ENCODE data around the gene OR4E2. TPM values are rescaled to one million over a fixed set of nuclear protein-coding genes. Genes with fewer than 3 reads are reported as not detected.

OR4E2 gene
- total RNA-seq, 4 donors from 2014 or later = not detected

DNA sequence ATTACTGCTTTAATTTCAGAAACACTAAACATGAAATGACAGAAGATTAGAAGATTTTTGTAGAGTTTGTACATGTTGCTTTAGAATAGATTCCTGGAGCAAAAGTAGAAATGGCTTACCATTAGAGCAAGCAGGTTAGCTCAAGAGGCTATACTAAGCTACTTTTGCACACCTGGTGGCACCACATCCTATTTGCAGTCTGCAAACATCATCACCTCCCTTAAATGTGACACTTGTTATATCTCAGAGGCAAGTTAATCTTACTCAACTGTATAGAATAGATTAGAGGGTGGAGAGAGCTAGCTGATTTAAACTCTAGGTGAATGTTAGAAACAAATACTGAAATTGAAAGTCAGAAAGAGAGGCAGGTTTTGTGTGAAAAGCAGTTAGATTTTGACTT, 50.7 kb downstream of the OR4E2 start:
- no peak for TF ChIP-seq POLR2A (IDR thresholded peaks at IDR 0.05)
- TF ChIP-seq, protein P1, sequence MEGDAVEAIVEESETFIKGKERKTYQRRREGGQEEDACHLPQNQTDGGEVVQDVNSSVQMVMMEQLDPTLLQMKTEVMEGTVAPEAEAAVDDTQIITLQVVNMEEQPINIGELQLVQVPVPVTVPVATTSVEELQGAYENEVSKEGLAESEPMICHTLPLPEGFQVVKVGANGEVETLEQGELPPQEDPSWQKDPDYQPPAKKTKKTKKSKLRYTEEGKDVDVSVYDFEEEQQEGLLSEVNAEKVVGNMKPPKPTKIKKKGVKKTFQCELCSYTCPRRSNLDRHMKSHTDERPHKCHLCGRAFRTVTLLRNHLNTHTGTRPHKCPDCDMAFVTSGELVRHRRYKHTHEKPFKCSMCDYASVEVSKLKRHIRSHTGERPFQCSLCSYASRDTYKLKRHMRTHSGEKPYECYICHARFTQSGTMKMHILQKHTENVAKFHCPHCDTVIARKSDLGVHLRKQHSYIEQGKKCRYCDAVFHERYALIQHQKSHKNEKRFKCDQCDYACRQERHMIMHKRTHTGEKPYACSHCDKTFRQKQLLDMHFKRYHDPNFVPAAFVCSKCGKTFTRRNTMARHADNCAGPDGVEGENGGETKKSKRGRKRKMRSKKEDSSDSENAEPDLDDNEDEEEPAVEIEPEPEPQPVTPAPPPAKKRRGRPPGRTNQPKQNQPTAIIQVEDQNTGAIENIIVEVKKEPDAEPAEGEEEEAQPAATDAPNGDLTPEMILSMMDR (IDR thresholded peaks at IDR 0.05) = no peak
- TF ChIP-seq EP300 (IDR thresholded peaks at IDR 0.05) = no peak
- H3K27ac ChIP-seq = no peak overlapping the region
- no peak for DNase-seq (ENCODE audit: low spot score in 2 of 2)
- H3K9me3 ChIP-seq = peaks cover 0 to 18% (median 0%) of the 10 kb centered on the region in 4 donors
- H3K4me1 ChIP-seq = no peaks in the 10 kb centered on the region
- no peaks in the 10 kb centered on the region for H3K36me3 ChIP-seq
- no peaks in the 10 kb centered on the region for H3K27me3 ChIP-seq
- no peak overlapping the region for H3K4me3 ChIP-seq

DNA sequence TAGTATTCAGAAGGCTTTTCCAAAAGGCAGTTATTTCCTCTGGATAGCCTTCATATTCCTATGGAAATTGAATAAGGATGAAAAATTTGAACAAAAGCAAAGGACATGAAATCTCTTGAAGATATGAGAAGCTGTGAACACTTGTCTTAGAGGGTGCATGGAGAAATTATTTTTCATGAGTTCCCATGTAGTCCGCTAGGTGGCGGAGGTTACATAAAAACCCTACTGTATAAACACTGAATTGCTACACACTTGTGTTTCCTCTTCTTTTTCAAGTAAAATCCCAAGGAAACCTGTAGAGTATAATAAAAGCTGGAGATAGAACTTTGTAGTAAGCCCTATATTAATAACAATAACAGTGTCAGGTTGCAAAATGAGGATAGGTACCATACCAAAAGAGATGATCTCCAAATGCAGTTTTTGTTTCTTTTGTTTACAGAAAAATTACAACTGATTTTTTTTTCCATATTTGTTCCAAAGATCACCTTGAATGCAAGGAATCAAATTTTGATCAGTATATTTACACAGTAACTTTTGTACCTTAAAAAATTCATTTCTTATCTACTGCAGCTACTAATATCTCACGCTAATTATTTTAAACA, 57.8 kb downstream of the OR4E2 start:
- peaks cover 0 to 11% (median 0%) of the 10 kb centered on the region in 4 donors for H3K9me3 ChIP-seq
- 29 to 32% methylated on average over 3 of the region's 3 CpGs for WGBS, 2 donors
- peak in 1 of 2 donors; percentile 8 for DNase-seq (ENCODE audit: low spot score in 2 of 2)
- no peaks in the 10 kb centered on the region for H3K36me3 ChIP-seq
- no peaks in the 10 kb centered on the region for H3K27me3 ChIP-seq
- TF ChIP-seq, protein P1 (IDR thresholded peaks at IDR 0.05) = peak; percentile 37 to 67 (median 55)
- no peak for TF ChIP-seq POLR2A (IDR thresholded peaks at IDR 0.05)
- H3K27ac ChIP-seq = no peak overlapping the region
- H3K4me3 ChIP-seq = no peak overlapping the region
- no peaks in the 10 kb centered on the region for H3K4me1 ChIP-seq

DNA sequence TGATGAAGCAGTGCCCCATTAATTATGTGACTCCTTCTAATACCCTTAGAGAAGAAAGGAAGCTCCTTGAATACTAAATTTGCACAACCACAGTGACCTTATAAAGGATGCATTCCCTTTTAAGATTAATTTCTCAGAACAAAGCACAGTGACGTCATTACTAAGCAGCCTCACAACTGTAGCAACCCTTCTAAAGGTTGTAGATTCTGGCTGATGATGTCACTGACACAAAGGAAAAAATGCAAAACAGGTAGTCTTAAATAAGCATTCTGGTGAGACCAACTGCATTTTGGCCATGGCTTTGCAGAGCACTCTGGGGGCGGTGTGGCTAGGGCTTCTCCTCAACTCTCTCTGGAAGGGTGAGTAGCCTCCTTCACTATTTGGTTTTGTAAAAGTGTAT, 58.4 kb downstream of the OR4E2 start:
- peaks cover 0 to 5% (median 0%) of the 10 kb centered on the region in 4 donors for H3K9me3 ChIP-seq
- H3K27me3 ChIP-seq = no peaks in the 10 kb centered on the region
- WGBS, 2 donors = 62 to 73% methylated on average over 2 of the region's 2 CpGs
- TF ChIP-seq, protein P1 (IDR thresholded peaks at IDR 0.05) = no peak
- TF ChIP-seq EP300 (IDR thresholded peaks at IDR 0.05) (no peak), POLR2A (IDR thresholded peaks at IDR 0.05) (no peak)
- H3K4me1 ChIP-seq = no peaks in the 10 kb centered on the region
- no peak for DNase-seq (ENCODE audit: low spot score in 2 of 2)
- H3K4me3 ChIP-seq = no peak overlapping the region
- H3K36me3 ChIP-seq = no peaks in the 10 kb centered on the region
- no peak overlapping the region for H3K27ac ChIP-seq

DNA sequence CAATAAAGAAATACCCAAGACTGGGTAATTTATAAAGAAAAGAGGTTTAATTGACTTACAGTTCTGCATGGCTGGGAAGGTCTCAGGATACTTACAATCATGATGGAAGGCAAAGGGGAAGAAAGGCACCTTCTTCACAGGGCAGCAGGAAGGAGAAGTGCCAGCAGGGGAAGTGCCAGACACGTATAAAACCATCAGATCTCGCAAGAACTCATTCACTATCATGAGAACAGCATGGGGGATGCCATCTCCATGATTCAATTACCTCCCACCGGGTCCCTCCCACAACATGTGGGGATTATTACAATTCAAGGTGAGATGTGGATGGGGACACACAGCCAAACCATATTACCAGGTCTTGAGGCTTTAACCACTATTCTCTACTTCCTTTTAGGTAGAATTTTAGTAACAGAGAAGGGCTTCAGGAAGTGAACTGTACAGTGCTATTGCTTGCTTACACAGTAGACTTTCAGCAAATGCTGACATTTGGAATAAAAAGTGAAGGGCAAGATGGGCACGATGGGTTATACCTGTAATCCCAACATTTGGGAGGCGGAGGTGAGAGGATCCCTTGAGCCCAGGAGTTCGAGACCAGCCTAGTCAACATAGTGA, 60.8 kb downstream of the OR4E2 start:
- no peaks in the 10 kb centered on the region for H3K9me3 ChIP-seq
- H3K4me3 ChIP-seq = no peak overlapping the region
- H3K27me3 ChIP-seq = no peaks in the 10 kb centered on the region
- H3K4me1 ChIP-seq = no peaks in the 10 kb centered on the region
- H3K27ac ChIP-seq = no peak overlapping the region
- TF ChIP-seq POLR2A (IDR thresholded peaks at IDR 0.05) (no peak), EP300 (IDR thresholded peaks at IDR 0.05) (no peak)
- TF ChIP-seq, protein P1 (IDR thresholded peaks at IDR 0.05) = no peak
- WGBS, 2 donors = 70 to 81% methylated on average over 6 of the region's 6 CpGs
- no peaks in the 10 kb centered on the region for H3K36me3 ChIP-seq
- no peak for DNase-seq (ENCODE audit: low spot score in 2 of 2)

Small RNAs within 50 kb of the gene (small RNA-seq; reads per million reads assigned to genes)
- not detected for gene AC243972.3

Other genes with a start within 250 kb of the OR4E2 start
- gene CHD8, start 197.7 kb upstream of the OR4E2 start, total RNA-seq = 10 to 100 TPM; 45.9 to 68.2 (median 65.6) TPM
- gene RAB2B, start 176.9 kb upstream of the OR4E2 start, total RNA-seq = 10 to 100 TPM; 20.6 to 33.9 (median 26.2) TPM
- 10 to 100 TPM; 28.0 to 45.2 (median 39.9) TPM for gene TOX4, start 176.6 kb upstream of the OR4E2 start, total RNA-seq
- 10 to 100 TPM; 45.3 to 65.4 (median 58.6) TPM for gene METTL3, start 142.5 kb upstream of the OR4E2 start, total RNA-seq
- gene SALL2, start 127.5 kb upstream of the OR4E2 start, total RNA-seq = 10 to 100 TPM in 2 of 4 donors, 1 to 10 TPM in 2; 8.5 to 11.7 (median 9.3) TPM
- under 1 TPM in 1 of 4 donors, not detected in 3; 0.44 TPM for gene OR10G3, start 73.8 kb upstream of the OR4E2 start, total RNA-seq
- not detected for gene OR10G2, start 18.9 kb upstream of the OR4E2 start, total RNA-seq
- not detected for gene OR4E1, start 20.0 kb downstream of the OR4E2 start, total RNA-seq